EH (cell line): Measurements from ENCODE around the gene PHF2.

Experiments
- DNase-seq: peaks from one replicate; pipeline ENCODE4 v3.0.0-alpha.2; 2015; ENCODE audit warnings: low read depth

The PHF2 gene

GRCh38 chr9:93630806-93631411 is 54.5 kb downstream of the PHF2 start:
- DNase-seq = no peak

- no peak for DNase-seq
Measured at GRCh38 chr9:93633492-93634221, 57.3 kb downstream of the PHF2 start.

GRCh38 chr9:93634311-93635185 is 58.2 kb downstream of the PHF2 start:
- no peak for DNase-seq

- no peak for DNase-seq
Measured at GRCh38 chr9:93635186-93636107, 59.1 kb downstream of the PHF2 start.

- DNase-seq = no peak
Measured at GRCh38 chr9:93636172-93636661, 59.8 kb downstream of the PHF2 start.

- DNase-seq = no peak
Measured at GRCh38 chr9:93636667-93637066, 60.3 kb downstream of the PHF2 start.

GRCh38 chr9:93637886-93638285 is 61.5 kb downstream of the PHF2 start:
- no peak for DNase-seq

GRCh38 chr9:93640027-93640426 is 63.6 kb downstream of the PHF2 start:
- no peak for DNase-seq

GRCh38 chr9:93642961-93643360 is 66.6 kb downstream of the PHF2 start:
- DNase-seq = peak; percentile 90

- no peak for DNase-seq
Measured at GRCh38 chr9:93644397-93645088, 68.2 kb downstream of the PHF2 start.

GRCh38 chr9:93645149-93645889 is 68.9 kb downstream of the PHF2 start:
- no peak for DNase-seq

- no peak for DNase-seq
Measured at GRCh38 chr9:93645921-93646639, 69.7 kb downstream of the PHF2 start.

- no peak for DNase-seq
Measured at GRCh38 chr9:93646640-93647178, 70.3 kb downstream of the PHF2 start.

GRCh38 chr9:93648181-93648580 is 71.8 kb downstream of the PHF2 start:
- DNase-seq = no peak

GRCh38 chr9:93648836-93649235 is 72.5 kb downstream of the PHF2 start:
- no peak for DNase-seq

- DNase-seq = no peak
Measured at GRCh38 chr9:93649610-93650261, 73.4 kb downstream of the PHF2 start.

GRCh38 chr9:93650448-93650847 is 74.1 kb downstream of the PHF2 start:
- no peak for DNase-seq

- no peak for DNase-seq
Measured at GRCh38 chr9:93651521-93651950, 75.2 kb downstream of the PHF2 start.
